Occipital lobe (tissue), 2 donors: ENCODE results near the gene ABL1. TPM values are rescaled to one million over a fixed set of nuclear protein-coding genes. Genes with fewer than 3 reads are reported as not detected.
"Not testable (repeated sequence)": the region's sequence is repeated elsewhere in the genome, so short reads cannot be mapped to it uniquely, and the experiment has no call there.

Experiments used
- DNase-seq: peaks from one replicate; lab custom pipeline; 2025; lab: John Stamatoyannopoulos, UW
- total RNA-seq: library from RNA; depleted of rRNA; stranded (reverse); fragments of >200 nt; gene quantifications from one replicate; pipeline ENCODE4 v1.2.3, GENCODE V29; 2014

ABL1 gene
- total RNA-seq, 1 donor from 2014 or later = 25.1 TPM

- no peak for DNase-seq
Measured at GRCh38 chr9:130902204-130903185, 67.4 kb downstream of the ABL1 start.

GRCh38 chr9:130903194-130904069 is 68.4 kb downstream of the ABL1 start:
- no peak for DNase-seq

- no peak for DNase-seq
Measured at GRCh38 chr9:130904070-130905044, 69.3 kb downstream of the ABL1 start.

GRCh38 chr9:130905125-130905901 is 70.3 kb downstream of the ABL1 start:
- no peak for DNase-seq

- no peak for DNase-seq
Measured at GRCh38 chr9:130905902-130906734, 71.1 kb downstream of the ABL1 start.

- no peak for DNase-seq
Measured at GRCh38 chr9:130906735-130907416, 71.8 kb downstream of the ABL1 start.

GRCh38 chr9:130908146-130908877 is 73.3 kb downstream of the ABL1 start:
- DNase-seq = no peak

GRCh38 chr9:130908878-130909355 is 73.9 kb downstream of the ABL1 start:
- DNase-seq = no peak

- not testable (repeated sequence) for DNase-seq
Measured at GRCh38 chr9:130910041-130910440, 75.0 kb downstream of the ABL1 start.

GRCh38 chr9:130910670-130911069 is 75.6 kb downstream of the ABL1 start:
- not testable (repeated sequence) for DNase-seq

- no peak for DNase-seq
Measured at GRCh38 chr9:130911254-130912049, 76.4 kb downstream of the ABL1 start.

- peak; percentile 68 for DNase-seq
Measured at GRCh38 chr9:130912932-130913598, 78.0 kb downstream of the ABL1 start.

- DNase-seq = no peak
Measured at GRCh38 chr9:130913599-130914416, 78.8 kb downstream of the ABL1 start.

- DNase-seq = no peak
Measured at GRCh38 chr9:130914417-130915095, 79.5 kb downstream of the ABL1 start.

- DNase-seq = no peak
Measured at GRCh38 chr9:130915096-130915447, 80.0 kb downstream of the ABL1 start.
